Tibial artery (tissue), 4 donors: ENCODE measurements around the gene UNK.
A peak's percentile ranks its signal among the peaks of the same experiment; 100 is the strongest.

Experiments used
- DNase-seq, 2 donors: peaks; one replicate each; pipeline ENCODE4 v3.0.0-alpha.2; 2019
- H3K27ac ChIP-seq, 2 donors: fragments of 200-600 bp; sonication (generic) in 1 of 2; 1 replicate in 1 of 2; 2 replicates in 1 of 2; pipeline ENCODE4 v1.5.1; 2018 to 2019; ENCODE audit warnings: mild to moderate bottlenecking in 1 of 2
- H3K27me3 ChIP-seq, 2 donors: fragments of 200-600 bp; sonication (generic) in 1 of 2; one replicate each; pipeline versions ENCODE4 v1.5.1 to v1.6.0; 2016 to 2019
- H3K36me3 ChIP-seq, 3 donors: fragments of 200-600 bp; sonication (generic) in 2 of 3; one replicate each; pipeline ENCODE4 v1.5.1; 2016 to 2019; ENCODE audit warnings: mild to moderate bottlenecking in 2 of 3
- H3K4me1 ChIP-seq, 4 donors: fragments of 200-600 bp; sonication (generic) in 2 of 4; 1 replicate in 3 of 4; 2 replicates in 1 of 4; pipeline ENCODE4 v1.5.1; 2016 to 2019
- H3K4me3 ChIP-seq, 2 donors: fragments of 200-600 bp; sonication (generic) in 1 of 2; 1 replicate in 1 of 2; 2 replicates in 1 of 2; pipeline ENCODE4 v1.5.1; 2018 to 2019; ENCODE audit warnings: mild to moderate bottlenecking in 2 of 2
- H3K9me3 ChIP-seq, 3 donors: fragments of 200-600 bp; sonication (generic) in 1 of 3; one replicate each; pipeline ENCODE4 v1.5.1; 2016 to 2019
- intact Hi-C: fragments of 100-400 bp; cut with DNase I; formaldehyde crosslinking; loops from one replicate; pipeline ENCODE4 v1.15.0; 2023; ENCODE audit warnings: low total_unique reads
- TF ChIP-seq, protein P1 (sequence below), 2 experiments: fragments of 200-600 bp in 1 of 2; fragments of 450-650 bp in 1 of 2; IDR thresholded peaks; one replicate each; pipeline ENCODE4 v1.5.1; 2017 to 2019; ENCODE audit warnings: antibody characterized with exemption in 2 of 2, mild to moderate bottlenecking in 1 of 2, moderate library complexity in 1 of 2

Gene UNK

GRCh38 chr17:75791254-75791653, 6.6 kb downstream of the UNK start:
- H3K4me3 ChIP-seq = no peak overlapping the region
- H3K27ac ChIP-seq = no peak overlapping the region
- DNase-seq = no peak
- TF ChIP-seq, protein P1, sequence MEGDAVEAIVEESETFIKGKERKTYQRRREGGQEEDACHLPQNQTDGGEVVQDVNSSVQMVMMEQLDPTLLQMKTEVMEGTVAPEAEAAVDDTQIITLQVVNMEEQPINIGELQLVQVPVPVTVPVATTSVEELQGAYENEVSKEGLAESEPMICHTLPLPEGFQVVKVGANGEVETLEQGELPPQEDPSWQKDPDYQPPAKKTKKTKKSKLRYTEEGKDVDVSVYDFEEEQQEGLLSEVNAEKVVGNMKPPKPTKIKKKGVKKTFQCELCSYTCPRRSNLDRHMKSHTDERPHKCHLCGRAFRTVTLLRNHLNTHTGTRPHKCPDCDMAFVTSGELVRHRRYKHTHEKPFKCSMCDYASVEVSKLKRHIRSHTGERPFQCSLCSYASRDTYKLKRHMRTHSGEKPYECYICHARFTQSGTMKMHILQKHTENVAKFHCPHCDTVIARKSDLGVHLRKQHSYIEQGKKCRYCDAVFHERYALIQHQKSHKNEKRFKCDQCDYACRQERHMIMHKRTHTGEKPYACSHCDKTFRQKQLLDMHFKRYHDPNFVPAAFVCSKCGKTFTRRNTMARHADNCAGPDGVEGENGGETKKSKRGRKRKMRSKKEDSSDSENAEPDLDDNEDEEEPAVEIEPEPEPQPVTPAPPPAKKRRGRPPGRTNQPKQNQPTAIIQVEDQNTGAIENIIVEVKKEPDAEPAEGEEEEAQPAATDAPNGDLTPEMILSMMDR (IDR thresholded peaks at IDR 0.05) = no peak
- H3K36me3 ChIP-seq = peaks cover 0 to 15% (median 3%) of the 10 kb centered on the region in 3 donors
- peaks cover 0 to 30% (median 17%) of the 10 kb centered on the region in 4 donors for H3K4me1 ChIP-seq
- no peaks in the 10 kb centered on the region for H3K9me3 ChIP-seq
- H3K27me3 ChIP-seq = no peaks in the 10 kb centered on the region
- intact Hi-C loops = no loop called here

GRCh38 chr17:75793460-75793859, 8.9 kb downstream of the UNK start:
- Histone ChIP-seq H3K27ac (no peak overlapping the region), H3K9me3 (no peaks in the 10 kb centered on the region), H3K4me3 (no peak overlapping the region), H3K27me3 (no peaks in the 10 kb centered on the region), H3K36me3 (peaks cover 4 to 29% (median 13%) of the 10 kb centered on the region in 3 donors), H3K4me1 (peaks cover 0 to 10% (median 2%) of the 10 kb centered on the region in 4 donors)
- TF ChIP-seq, protein P1 (IDR thresholded peaks at IDR 0.05) = no peak
- intact Hi-C loops = no loop called here
- no peak for DNase-seq

- intact Hi-C loops = no loop called here
- TF ChIP-seq, protein P1 (IDR thresholded peaks at IDR 0.05) = no peak
- peaks cover 6 to 53% (median 22%) of the 10 kb centered on the region in 3 donors for H3K36me3 ChIP-seq
Measured at GRCh38 chr17:75795820-75796607, 11.4 kb downstream of the UNK start.

GRCh38 chr17:75799402-75799801, 14.8 kb downstream of the UNK start:
- no peak overlapping the region for H3K4me3 ChIP-seq
- intact Hi-C loops = no loop called here
- H3K4me1 ChIP-seq = no peaks in the 10 kb centered on the region
- no peaks in the 10 kb centered on the region for H3K27me3 ChIP-seq
- H3K36me3 ChIP-seq = peaks cover 6 to 55% (median 34%) of the 10 kb centered on the region in 3 donors
- peak in 1 of 2 donors; percentile 35 for DNase-seq
- TF ChIP-seq, protein P1 (IDR thresholded peaks at IDR 0.05) = no peak
- no peaks in the 10 kb centered on the region for H3K9me3 ChIP-seq
- H3K27ac ChIP-seq = no peak overlapping the region

More at GRCh38 chr17:75795820-75796607, 11.4 kb downstream of the UNK start:
- peak in 1 of 2 donors; percentile 33 for DNase-seq
- Histone ChIP-seq H3K4me1 (peaks cover 0 to 4% (median 0%) of the 10 kb centered on the region in 4 donors), H3K27me3 (no peaks in the 10 kb centered on the region), H3K9me3 (no peaks in the 10 kb centered on the region), H3K27ac (no peak overlapping the region), H3K4me3 (no peak overlapping the region)

- Histone ChIP-seq H3K27ac (no peak overlapping the region), H3K36me3 (peaks cover 0 to 28% (median 20%) of the 10 kb centered on the region in 3 donors), H3K27me3 (no peaks in the 10 kb centered on the region), H3K4me1 (peaks cover 0 to 6% (median 5%) of the 10 kb centered on the region in 4 donors), H3K4me3 (no peak overlapping the region), H3K9me3 (no peaks in the 10 kb centered on the region)
- intact Hi-C loops = no loop called here
- DNase-seq = no peak
- TF ChIP-seq, protein P1 (IDR thresholded peaks at IDR 0.05) = no peak
Measured at GRCh38 chr17:75803883-75804282, 19.3 kb downstream of the UNK start.
